Upper lobe of left lung (tissue), 6 donors: ENCODE results near the gene SH3RF1. TPM values are rescaled to one million over a fixed set of nuclear protein-coding genes. Genes with fewer than 3 reads are reported as not detected.

ENCODE experiments used
- ATAC-seq, 2 donors: fragments of 200-7000 bp; cut with Tn5 transposase; one replicate each; pipeline ENCODE4 v1.9.1; 2022; ENCODE audit warnings: mild to moderate bottlenecking in 2 of 2, moderate library complexity in 2 of 2; ENCODE audit not compliant: low FRiP score in 2 of 2
- DNase-seq, 2 donors: peaks; one replicate each; pipeline ENCODE4 v3.0.0-alpha.2; 2019 to 2020
- H3K27ac ChIP-seq, 4 donors: fragments of 200-600 bp; sonication (generic); one replicate each; pipeline ENCODE4 v1.5.1; 2016 to 2019
- H3K27me3 ChIP-seq, 4 donors: fragments of 200-600 bp; sonication (generic); one replicate each; pipeline ENCODE4 v1.5.1; 2017 to 2019
- H3K36me3 ChIP-seq, 4 donors: fragments of 200-600 bp; sonication (generic); one replicate each; pipeline ENCODE4 v1.5.1; 2016 to 2019
- H3K4me1 ChIP-seq, 4 donors: fragments of 200-600 bp; sonication (generic); one replicate each; pipeline ENCODE4 v1.5.1; 2018 to 2019
- H3K4me3 ChIP-seq, 4 donors: fragments of 200-600 bp; sonication (generic); one replicate each; pipeline ENCODE4 v1.5.1; 2017 to 2019; ENCODE audit warnings: mild to moderate bottlenecking in 2 of 4, moderate library complexity in 1 of 4
- H3K9me3 ChIP-seq, 4 donors: fragments of 200-600 bp; sonication (generic); one replicate each; pipeline ENCODE4 v1.5.1; 2018 to 2019
- EP300 ChIP-seq, 4 donors: sonication (generic); formaldehyde crosslinking; IDR thresholded peaks; one replicate each; pipeline ENCODE4 v1.5.1; 2017; ENCODE audit warnings: antibody characterized with exemption in 4 of 4, control low read depth in 2 of 4
- POLR2A ChIP-seq, 4 donors: fragments of 450-650 bp; IDR thresholded peaks; one replicate each; pipeline ENCODE4 v1.5.1; 2016 to 2017; ENCODE audit warnings: antibody characterized with exemption in 4 of 4, mild to moderate bottlenecking in 2 of 4
- POLR2AphosphoS5 ChIP-seq, 2 donors: sonication (generic); formaldehyde crosslinking; IDR thresholded peaks; one replicate each; pipeline ENCODE4 v1.5.1; 2017; ENCODE audit warnings: antibody characterized with exemption in 2 of 2
- WGBS, 2 donors: methylation state at CpG; one replicate each; pipeline ENCODE4 v1.1.5; 2017 to 2018; 5-methylcytosine and 5-hydroxymethylcytosine counted together
- total RNA-seq, 6 donors: library from RNA; depleted of rRNA in 4 of 6; stranded (reverse); fragments of >200 nt in 4 of 6; gene quantifications; one replicate each; pipeline versions ENCODE4 v1.1.0 to v1.2.1, GENCODE V29; 2016 to 2021
- TF ChIP-seq, protein P1 (sequence below), 6 experiments: fragments of 450-650 bp in 4 of 6; fragments of 200-600 bp in 2 of 6; sonication (generic) in 2 of 6; IDR thresholded peaks; one replicate each; pipeline ENCODE4 v1.5.1; 2016 to 2019; ENCODE audit warnings: antibody characterized with exemption in 6 of 6
- donor health status: DM: no; HTN: no; CAD: no; lungs with moderate emphysema.
- donor health status: DM: no; HTN: yes; CAD: no; lungs with severe emphysema.

SH3RF1 gene
- total RNA-seq, 6 donors from 2014 or later = 27.1 to 38.7 (median 34.3) TPM

DNA sequence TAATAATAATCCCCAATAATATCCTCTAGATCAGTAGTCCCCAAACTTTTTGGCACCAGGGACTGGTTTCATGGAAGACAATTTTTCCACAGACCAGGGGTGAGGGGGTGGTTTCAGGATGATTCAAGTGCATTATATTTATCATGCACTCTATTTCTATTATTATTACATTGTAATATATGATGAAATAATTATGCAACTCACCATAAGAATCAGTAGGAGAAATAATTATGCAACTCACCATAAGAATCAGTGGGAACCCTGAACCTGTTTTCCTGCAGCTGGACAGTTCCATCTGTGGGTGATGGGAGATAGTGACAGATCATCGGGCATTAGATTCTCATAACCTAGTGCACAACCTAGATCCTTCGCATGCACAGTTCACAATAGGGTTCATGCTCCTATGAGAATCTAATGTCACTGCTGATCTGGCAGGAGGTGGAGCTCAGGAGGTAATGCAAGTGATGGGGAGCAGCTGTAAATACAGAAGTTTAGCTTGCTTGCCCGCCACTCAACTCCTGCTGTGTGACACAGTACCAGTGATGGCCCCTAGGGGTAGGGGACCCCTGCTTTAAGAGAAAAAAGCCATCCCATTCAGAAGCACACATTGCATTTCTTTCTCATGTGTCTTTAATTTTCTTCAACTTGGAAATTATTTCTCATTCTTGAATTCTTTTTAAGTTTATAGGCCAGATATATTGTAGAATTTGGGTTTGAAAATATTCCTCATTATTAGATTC lies 16.0 kb upstream of the SH3RF1 start:
- DNase-seq (no peak), ATAC-seq (no peak)
- Histone ChIP-seq H3K4me3 (no peak overlapping the region), H3K9me3 (no peaks in the 10 kb centered on the region), H3K4me1 (no peaks in the 10 kb centered on the region), H3K36me3 (no peaks in the 10 kb centered on the region), H3K27ac (no peak overlapping the region), H3K27me3 (no peaks in the 10 kb centered on the region)
- 88 to 92% methylated on average over 3 of the region's 3 CpGs for WGBS, 2 donors
- TF ChIP-seq POLR2A (IDR thresholded peaks at IDR 0.05) (no peak), EP300 (IDR thresholded peaks at IDR 0.05) (no peak), POLR2AphosphoS5 (IDR thresholded peaks at IDR 0.05) (no peak)
- TF ChIP-seq, protein P1, sequence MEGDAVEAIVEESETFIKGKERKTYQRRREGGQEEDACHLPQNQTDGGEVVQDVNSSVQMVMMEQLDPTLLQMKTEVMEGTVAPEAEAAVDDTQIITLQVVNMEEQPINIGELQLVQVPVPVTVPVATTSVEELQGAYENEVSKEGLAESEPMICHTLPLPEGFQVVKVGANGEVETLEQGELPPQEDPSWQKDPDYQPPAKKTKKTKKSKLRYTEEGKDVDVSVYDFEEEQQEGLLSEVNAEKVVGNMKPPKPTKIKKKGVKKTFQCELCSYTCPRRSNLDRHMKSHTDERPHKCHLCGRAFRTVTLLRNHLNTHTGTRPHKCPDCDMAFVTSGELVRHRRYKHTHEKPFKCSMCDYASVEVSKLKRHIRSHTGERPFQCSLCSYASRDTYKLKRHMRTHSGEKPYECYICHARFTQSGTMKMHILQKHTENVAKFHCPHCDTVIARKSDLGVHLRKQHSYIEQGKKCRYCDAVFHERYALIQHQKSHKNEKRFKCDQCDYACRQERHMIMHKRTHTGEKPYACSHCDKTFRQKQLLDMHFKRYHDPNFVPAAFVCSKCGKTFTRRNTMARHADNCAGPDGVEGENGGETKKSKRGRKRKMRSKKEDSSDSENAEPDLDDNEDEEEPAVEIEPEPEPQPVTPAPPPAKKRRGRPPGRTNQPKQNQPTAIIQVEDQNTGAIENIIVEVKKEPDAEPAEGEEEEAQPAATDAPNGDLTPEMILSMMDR (IDR thresholded peaks at IDR 0.05) = no peak

GRCh38 chr4:169283114-169283509 lies 12.4 kb upstream of the SH3RF1 start:
- no peak for ATAC-seq
- H3K27me3 ChIP-seq = no peaks in the 10 kb centered on the region

DNA sequence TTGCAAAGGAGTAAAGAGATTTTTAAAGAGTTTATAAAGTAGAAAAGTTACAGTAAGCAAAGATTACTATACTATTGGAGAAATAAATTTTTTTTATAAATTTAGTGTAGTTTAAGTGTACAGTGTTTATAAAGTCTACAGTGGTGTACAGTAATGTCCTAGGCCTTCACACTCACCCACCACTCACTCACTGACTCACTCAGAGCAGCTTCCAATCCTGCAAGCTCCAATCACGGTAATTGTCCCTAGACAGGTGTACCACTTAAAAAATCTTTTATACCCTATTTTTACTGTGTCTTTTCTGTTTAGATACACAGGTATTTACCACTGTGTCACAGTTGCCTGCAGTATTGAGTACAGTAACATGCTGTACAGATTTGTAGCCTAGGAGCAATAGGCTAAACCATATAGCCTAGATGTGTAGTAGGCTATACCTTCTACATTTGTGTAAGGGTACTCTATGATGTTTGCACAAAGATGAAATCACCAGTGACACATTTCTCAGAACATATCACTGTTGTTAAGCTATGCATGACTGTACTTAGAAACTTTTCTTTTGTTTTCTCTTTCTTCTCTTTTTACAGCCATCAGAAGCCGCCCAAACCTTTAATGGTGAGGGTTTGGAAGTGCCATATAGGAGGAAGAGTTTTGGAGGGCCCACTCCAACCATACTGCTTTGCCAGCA lies 11.8 kb upstream of the SH3RF1 start:
- ATAC-seq (no peak), DNase-seq (no peak)
- no peak overlapping the region for H3K27ac ChIP-seq
- 92 to 100% methylated on average over 2 of the region's 2 CpGs for WGBS, 2 donors
- H3K4me1 ChIP-seq = no peaks in the 10 kb centered on the region
- no peak overlapping the region for H3K4me3 ChIP-seq
- H3K36me3 ChIP-seq = no peaks in the 10 kb centered on the region
- H3K9me3 ChIP-seq = no peaks in the 10 kb centered on the region
- TF ChIP-seq, protein P1 (IDR thresholded peaks at IDR 0.05) = no peak
- TF ChIP-seq POLR2AphosphoS5 (IDR thresholded peaks at IDR 0.05) (no peak), EP300 (IDR thresholded peaks at IDR 0.05) (no peak), POLR2A (IDR thresholded peaks at IDR 0.05) (no peak)
- no peaks in the 10 kb centered on the region for H3K27me3 ChIP-seq

More at GRCh38 chr4:169283114-169283509, 12.4 kb upstream of the SH3RF1 start:
- H3K4me3 ChIP-seq = no peak overlapping the region
- WGBS, 2 donors = 71 to 72% methylated on average over 4 of the region's 4 CpGs
- no peak overlapping the region for H3K27ac ChIP-seq
- no peak for DNase-seq
- no peaks in the 10 kb centered on the region for H3K4me1 ChIP-seq
- no peaks in the 10 kb centered on the region for H3K9me3 ChIP-seq
- TF ChIP-seq, protein P1 (IDR thresholded peaks at IDR 0.05) = no peak
- no peak for TF ChIP-seq EP300 (IDR thresholded peaks at IDR 0.05)
- TF ChIP-seq POLR2AphosphoS5 (IDR thresholded peaks at IDR 0.05) = no peak
- no peak for TF ChIP-seq POLR2A (IDR thresholded peaks at IDR 0.05)
- H3K36me3 ChIP-seq = no peaks in the 10 kb centered on the region

DNA sequence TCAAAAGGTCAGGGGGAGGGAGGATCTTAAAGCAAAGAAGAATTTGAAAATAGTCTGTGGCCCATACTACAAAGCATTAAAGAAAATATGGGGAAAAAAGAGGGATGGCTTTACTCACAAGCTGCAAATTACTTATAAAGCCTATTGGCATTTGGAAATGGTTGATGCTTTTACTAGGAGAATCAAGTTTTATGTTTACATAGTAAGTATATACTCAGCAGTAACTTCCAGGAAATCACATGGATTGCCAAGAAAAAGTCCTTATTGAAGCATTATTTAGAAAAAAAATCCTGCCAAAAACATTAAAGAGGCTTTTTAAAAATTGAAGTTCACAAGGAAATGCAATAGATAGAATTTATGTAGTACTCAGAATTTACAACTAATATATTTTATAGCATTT lies 8.4 kb upstream of the SH3RF1 start:
- no peak for DNase-seq

More for the DNA sequence above, 8.4 kb upstream of the SH3RF1 start:
- no peak for ATAC-seq
- H3K4me1 ChIP-seq = no peaks in the 10 kb centered on the region
- no peaks in the 10 kb centered on the region for H3K36me3 ChIP-seq
- TF ChIP-seq POLR2A (IDR thresholded peaks at IDR 0.05) (no peak), EP300 (IDR thresholded peaks at IDR 0.05) (no peak), POLR2AphosphoS5 (IDR thresholded peaks at IDR 0.05) (no peak)
- TF ChIP-seq, protein P1 (IDR thresholded peaks at IDR 0.05) = no peak
- H3K9me3 ChIP-seq = no peaks in the 10 kb centered on the region
- no peak overlapping the region for H3K4me3 ChIP-seq
- no peak overlapping the region for H3K27ac ChIP-seq
- H3K27me3 ChIP-seq = no peaks in the 10 kb centered on the region
